HepG2 (cell line): ENCODE data around the gene UNC79. TPM values are rescaled to one million over a fixed set of nuclear protein-coding genes. Genes with fewer than 3 reads are reported as not detected.

Source experiments
- ATAC-seq: fragments of 200-7000 bp; cut with Tn5 transposase; 3 replicates; pipeline ENCODE4 v1.9.1; 2020; ENCODE audit warnings: mild to moderate bottlenecking, moderate library complexity
- BruUV-seq: library from RNA; stranded (reverse); fragments of 400-500 nt; replicated peaks from 2 replicates; lab custom pipeline; 2021; lab: Mats Ljungman, UMichigan
- CTCF ChIA-PET: fragments of 300-600 bp; formaldehyde crosslinking; extraction: SDS; loops from one replicate; lab custom pipeline; 2021; ENCODE audit warnings: low total read pairs, inconsistent platforms, low intra/inter-chr PET ratio; lab: Yijun Ruan, JAX
- POLR2A ChIA-PET: fragments of 350-600 bp; sonication (Branson Sonifier 250); formaldehyde crosslinking; loops from one replicate; lab custom pipeline; 2020; ENCODE audit warnings: antibody characterized with exemption, inconsistent platforms; lab: Yijun Ruan, JAX
- DNase-seq: peaks from one replicate; pipeline ENCODE4 v3.0.0-alpha.2; 2015; ENCODE audit warnings: low spot score
- FAIRE-seq: peaks from 3 replicates; lab custom pipeline; 2011; peaks lifted over from hg19 to GRCh38; lab: Jason Lieb, UNC
- H2AFZ ChIP-seq: one replicate; pipeline ENCODE4 v1.6.1; 2011; ENCODE audit warnings: low read length, inconsistent platforms
- H3K27ac ChIP-seq: fragments of 300-600 bp; 3 replicates; pipeline ENCODE4 v1.8.0; 2011; ENCODE audit warnings: mixed run types, mild to moderate bottlenecking, mixed read lengths, low read length, inconsistent platforms; ENCODE audit not compliant: insufficient read depth; ENCODE audit errors: extremely low read length
- H3K27me3 ChIP-seq, 2 experiments: fragments of 200-600 bp in 1 of 2; 2 replicates in 1 of 2; 3 replicates in 1 of 2; pipeline versions ENCODE4 v1.6.0 to v1.8.0; 2011; ENCODE audit warnings: low read length in 2 of 2, mild to moderate bottlenecking in 2 of 2, moderate library complexity in 2 of 2, inconsistent platforms in 1 of 2; ENCODE audit not compliant: insufficient read depth in 2 of 2, control insufficient read depth in 1 of 2
- H3K36me3 ChIP-seq, 2 experiments: fragments of 200-600 bp in 1 of 2; replicated peaks in 1 of 2; 2 replicates in 1 of 2; 3 replicates in 1 of 2; pipeline versions ENCODE4 v1.5.1 to v1.8.0; 2011; ENCODE audit warnings: low read length in 2 of 2, inconsistent platforms in 1 of 2; ENCODE audit not compliant: insufficient read depth in 2 of 2, control insufficient read depth in 1 of 2
- H3K4me1 ChIP-seq: 2 replicates; pipeline ENCODE4 v1.5.1; 2012; ENCODE audit warnings: low read length, inconsistent platforms; ENCODE audit not compliant: insufficient read depth
- H3K4me2 ChIP-seq: 2 replicates; pipeline ENCODE4 v1.6.0; 2011; ENCODE audit warnings: low read depth, low read length, inconsistent platforms
- H3K4me3 ChIP-seq, 3 experiments: fragments of 200-600 bp in 1 of 3; sonication (generic), shearing (Covaris generic) in 1 of 3; replicated peaks in 1 of 3; 2 replicates each; pipeline ENCODE4 v1.5.1; 2011 to 2016; ENCODE audit warnings: low read length in 3 of 3, inconsistent platforms in 2 of 3, low read depth in 2 of 3, mild to moderate bottlenecking in 2 of 3, control low read depth in 1 of 3, mixed read lengths in 1 of 3; ENCODE audit not compliant: insufficient read depth in 1 of 3
- H3K79me2 ChIP-seq: one replicate; pipeline ENCODE4 v1.6.1; 2011; ENCODE audit warnings: low read length, inconsistent platforms; ENCODE audit not compliant: insufficient read depth
- H3K9ac ChIP-seq: 2 replicates; pipeline ENCODE4 v1.6.0; 2011; ENCODE audit warnings: mild to moderate bottlenecking, low read depth, low read length, inconsistent platforms; ENCODE audit not compliant: insufficient read depth
- H3K9me3 ChIP-seq: 2 replicates; pipeline ENCODE4 v1.5.1; 2012; ENCODE audit warnings: mild to moderate bottlenecking, low read length
- H4K20me1 ChIP-seq: 2 replicates; pipeline ENCODE4 v1.6.0; 2011; ENCODE audit warnings: inconsistent platforms, mild to moderate bottlenecking, low read length, moderate library complexity; ENCODE audit not compliant: insufficient read depth
- FOXJ3 ChIP-seq: sonication (generic); formaldehyde crosslinking; IDR thresholded peaks from 2 replicates; pipeline ENCODE4 v1.4.0; 2020; ENCODE audit warnings: missing genetic modification reagents, mild to moderate bottlenecking, borderline replicate concordance
- LCORL ChIP-seq, 2 experiments: fragments of 450-650 bp in 1 of 2; sonication (generic) in 1 of 2; formaldehyde crosslinking in 1 of 2; IDR thresholded peaks; 2 replicates each; pipeline versions ENCODE4 v1.5.0 to v1.6.1; 2017 to 2020; ENCODE audit warnings: antibody characterized with exemption in 1 of 2, missing genetic modification reagents in 1 of 2
- YEATS4 ChIP-seq: sonication (generic); formaldehyde crosslinking; IDR thresholded peaks from 2 replicates; pipeline ENCODE4 v1.4.0; 2020; ENCODE audit warnings: missing genetic modification reagents, borderline replicate concordance
- ZNF441 ChIP-seq: sonication (generic); formaldehyde crosslinking; IDR thresholded peaks from 2 replicates; pipeline ENCODE4 v1.7.0; 2021; ENCODE audit warnings: missing genetic modification reagents, borderline replicate concordance
- ZNF605 ChIP-seq: sonication (generic); formaldehyde crosslinking; IDR thresholded peaks from 2 replicates; pipeline ENCODE4 v1.8.0; 2022; ENCODE audit warnings: mild to moderate bottlenecking, missing genetic modification reagents
- ZNF646 ChIP-seq: sonication (generic); formaldehyde crosslinking; IDR thresholded peaks from 2 replicates; pipeline ENCODE4 v1.9.0; 2021; ENCODE audit warnings: mild to moderate bottlenecking, missing genetic modification reagents
- ZNF773 ChIP-seq: sonication (generic); formaldehyde crosslinking; IDR thresholded peaks from 2 replicates; pipeline ENCODE4 v1.4.0; 2020; ENCODE audit warnings: missing genetic modification reagents, borderline replicate concordance
- WGBS: methylation state at CpG from one replicate; pipeline ENCODE4 v1.1.6; 2017; ENCODE audit warnings: low lambda C conversion rate; 5-methylcytosine and 5-hydroxymethylcytosine counted together
- in situ Hi-C: cut with HindIII; loops from 2 replicates; pipeline ENCODE4 v1.10.0; 2017; ENCODE audit warnings: low pct_unique_long_range_greater_than_20kb; ENCODE audit not compliant: extremely low pct_ligation_motif_present
- intact Hi-C: fragments of 100-400 bp; cut with micrococcal nuclease; formaldehyde crosslinking; loops from one replicate; pipeline ENCODE4 v1.10.0; 2022; ENCODE audit not compliant: unreplicated experiment
- polyA plus RNA-seq, 8 experiments: library from polyadenylated mRNA; depleted of rRNA in 3 of 8; stranded (reverse) in 7 of 8; unstranded in 1 of 8; fragments of >200 nt; fragmentation: Illumina TruSeq in 4 of 8; extraction: Trizol in 4 of 8; gene quantifications; 2 replicates each; pipeline versions ENCODE4 v1.2.1 to v1.2.3, GENCODE V29; 2011 to 2016; ENCODE audit warnings: low read depth in 4 of 8, missing spikeins in 1 of 8, mixed read lengths in 1 of 8; ENCODE audit not compliant: insufficient read depth in 1 of 8
- total RNA-seq, 5 experiments: library from RNA; depleted of rRNA; stranded (reverse); fragments of >200 nt; fragmentation: Illumina TruSeq; extraction: Trizol; gene quantifications; 2 replicates each; pipeline ENCODE4 v1.2.3, GENCODE V29; 2016; ENCODE audit warnings: low read depth in 1 of 5

The UNC79 gene
- total and polyA plus RNA-seq, 2 of the 13 experiments (the other 11 are each of a cell fraction or from before 2014, with no cell fraction given) = under 0.01 TPM; not detected in 1

GRCh38 chr14:93525696-93526451 lies 95.1 kb downstream of the UNC79 start:
- no peak for DNase-seq
- H3K27ac ChIP-seq = no peak overlapping the region
- H3K27me3 ChIP-seq = peaks cover 0 to 1% of the 10 kb centered on the region in 2 experiments; a peak in 1 of 5 replicates
- no peak overlapping the region for H2AFZ ChIP-seq
- H3K4me3 ChIP-seq = no peak overlapping the region
- in situ Hi-C loops = no loop called here
- ChIA-PET POLR2A (no interaction called here), CTCF (no interaction called here)
- H3K9me3 ChIP-seq = peaks cover 11% of the 10 kb centered on the region
- H3K36me3 ChIP-seq = no peaks in the 10 kb centered on the region
- intact Hi-C loops = no loop called here
- no peaks in the 10 kb centered on the region for H3K4me1 ChIP-seq
- no peak for TF ChIP-seq ZNF773 (CRISPR knock-in tag)
- FAIRE-seq = no peak
- H4K20me1 ChIP-seq = no peaks in the 10 kb centered on the region
- ATAC-seq = no peak
- BruUV-seq = no TSS peak
- no peak overlapping the region for H3K9ac ChIP-seq
- H3K4me2 ChIP-seq = no peak overlapping the region
- no peaks in the 10 kb centered on the region for H3K79me2 ChIP-seq
- WGBS = 93% methylated on average over 2 of the region's 2 CpGs

GRCh38 chr14:93527203-93527607 lies 96.5 kb downstream of the UNC79 start:
- ChIA-PET POLR2A (no interaction called here), CTCF (no interaction called here)
- no peak for ATAC-seq
- FAIRE-seq = no peak
- intact Hi-C loops (no loop called here), in situ Hi-C loops (no loop called here)
- Histone ChIP-seq H3K9me3 (no peaks in the 10 kb centered on the region; the same call in 1 of the 2 replicates), H3K4me3 (no peak overlapping the region), H3K9ac (no peak overlapping the region), H3K4me2 (no peak overlapping the region), H3K36me3 (no peaks in the 10 kb centered on the region), H3K4me1 (no peaks in the 10 kb centered on the region), H2AFZ (no peak overlapping the region), H4K20me1 (no peaks in the 10 kb centered on the region), H3K79me2 (no peaks in the 10 kb centered on the region), H3K27me3 (peaks cover 0 to 1% of the 10 kb centered on the region in 2 experiments; a peak in 1 of 5 replicates), H3K27ac (no peak overlapping the region)
- TF ChIP-seq ZNF646 (no peak), ZNF605 (CRISPR knock-in tag) (no peak), YEATS4 (CRISPR knock-in tag) (no peak), ZNF441 (CRISPR knock-in tag) (no peak), FOXJ3 (CRISPR knock-in tag) (no peak), LCORL (IDR thresholded peaks at IDR 0.05) (peak; percentile 33; the same call in 1 of the 2 replicates), LCORL (CRISPR knock-in tag; IDR thresholded peaks at IDR 0.05) (no peak)
- no TSS peak for BruUV-seq
- WGBS = 34% methylated on average over 4 of the region's 4 CpGs
- DNase-seq = no peak
